Measurements from ENCODE around the gene PTPRT. TPM values are rescaled to one million over a fixed set of nuclear protein-coding genes. Genes with fewer than 3 reads are reported as not detected.

Gene PTPRT
- total and polyA plus RNA-seq, 2 of the 4 experiments (the other 2 are of a cell fraction): not detected

DNA sequence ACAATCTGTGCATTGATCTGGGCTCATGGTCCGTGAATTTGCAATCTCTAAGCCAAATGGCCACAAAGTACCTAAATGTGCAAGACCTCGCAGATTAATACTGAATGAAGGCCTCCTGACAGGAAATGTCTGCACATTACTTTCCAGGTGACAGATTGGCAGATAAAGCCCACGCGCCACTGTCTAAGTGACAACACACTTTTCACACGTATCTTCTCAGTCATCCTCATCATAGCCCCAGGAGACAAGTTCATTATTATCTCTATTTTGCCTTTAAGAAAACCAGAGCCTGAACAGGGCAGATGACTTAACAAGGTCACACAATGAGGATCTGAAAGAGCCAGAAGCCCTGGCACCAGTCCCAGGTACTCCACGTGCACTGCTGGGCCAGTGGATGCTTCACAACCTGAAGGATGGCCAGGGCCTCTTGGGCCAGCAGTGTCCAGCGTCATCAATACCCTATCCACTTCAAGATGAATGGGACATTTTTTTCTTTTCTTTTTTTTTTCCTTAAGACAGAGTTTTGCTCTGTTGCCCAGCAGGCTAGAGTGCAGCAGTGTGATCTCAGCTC is 266.3 kb downstream of the PTPRT start:
- no peak overlapping the region for H2AK5ac ChIP-seq (ENCODE audit: low read depth, low read length)
- no peak overlapping the region for H2BK5ac ChIP-seq (ENCODE audit: low read depth, low read length, poor library complexity, severe bottlenecking)
- H3K27me3 ChIP-seq (ENCODE audit: control insufficient read depth, insufficient read depth, low read length): no peaks in the 10 kb centered on the region
- intact Hi-C loops (cut with micrococcal nuclease): no loop called here
- no peak overlapping the region for H2BK15ac ChIP-seq (ENCODE audit: low read depth, low read length)
- no peak overlapping the region for H3K9ac ChIP-seq (ENCODE audit: low read depth, low read length)
- no TSS peak for BruUV-seq (replicated peaks)
- no peak overlapping the region for H2BK20ac ChIP-seq (ENCODE audit: low read depth, low read length)
- ATAC-seq (ENCODE audit: low read depth) (no peak), DNase-seq (no peak)
- H3K18ac ChIP-seq (ENCODE audit: low read depth, low read length): no peak overlapping the region
- H3K56ac ChIP-seq (ENCODE audit: extremely low read depth, insufficient read depth, low read length): no peak overlapping the region
- TF ChIP-seq RAD21 (IDR thresholded peaks at IDR 0.05; ENCODE audit: low read length): no peak
- TF ChIP-seq RFX5 (IDR thresholded peaks at IDR 0.05; ENCODE audit: low read depth, low read length): no peak
- H2AK9ac ChIP-seq (replicated peaks; ENCODE audit: low read depth, low read length, poor library complexity): no peak overlapping the region
- no peaks in the 10 kb centered on the region for H3K9me1 ChIP-seq (ENCODE audit: insufficient read depth, low read length)
- no peak overlapping the region for H3K14ac ChIP-seq (replicated peaks; ENCODE audit: low read depth, low read length)
- no peaks in the 10 kb centered on the region for H3K36me3 ChIP-seq (ENCODE audit: control insufficient read depth, insufficient read depth, low read length)
- no peaks in the 10 kb centered on the region for H4K20me1 ChIP-seq (ENCODE audit: insufficient read depth, low read length)
- H3K4ac ChIP-seq (ENCODE audit: low read depth, low read length): no peak overlapping the region
- no peak overlapping the region for H3K27ac ChIP-seq (ENCODE audit: insufficient read depth, low read length)
- dilution Hi-C loops (cut with HindIII; ENCODE audit: low sequenced_read_pairs, unreplicated experiment): no loop called here
- peaks cover 39% of the 10 kb centered on the region for H3K9me3 ChIP-seq (ENCODE audit: control insufficient read depth, insufficient read depth, low read length)
- H4K91ac ChIP-seq (ENCODE audit: insufficient read depth, low read depth, low read length): no peak overlapping the region
- no peak overlapping the region for H4K8ac ChIP-seq (ENCODE audit: low read depth in 2 of 2, low read length in 2 of 2)
- H4K5ac ChIP-seq (ENCODE audit: low read depth, low read length): no peak overlapping the region
- H2AFZ ChIP-seq (replicated peaks; ENCODE audit: low read length, poor library complexity): no peak overlapping the region
- WGBS, 2 experiments (ENCODE audit: extremely low coverage in 2 of 2, insufficient read length in 1 of 2): 45% methylated on average over 6 of the region's 7 CpGs; no CpG with 5 or more reads in 1 of the 2 experiments
- H3K4me3 ChIP-seq (ENCODE audit: insufficient read depth, low read depth, low read length): no peak overlapping the region
- no peak overlapping the region for H3K4me2 ChIP-seq (ENCODE audit: low read depth, low read length)
- in situ Hi-C loops (cut with MboI; ENCODE audit: low sequenced_read_pairs): no loop called here
- H3K4me1 ChIP-seq (ENCODE audit: control insufficient read depth, insufficient read depth, low read length): no peaks in the 10 kb centered on the region
- POLR2A ChIA-PET (ENCODE audit: unreplicated experiment): no interaction called here
- no peaks in the 10 kb centered on the region for H3K79me1 ChIP-seq (ENCODE audit: low read depth in 1 of 2, low read length in 2 of 2)
- no peak overlapping the region for H3K23ac ChIP-seq (ENCODE audit: low read depth, low read length)
- CTCF ChIA-PET: no interaction called here
- H2BK120ac ChIP-seq (ENCODE audit: low read depth, low read length): no peak overlapping the region

Measured in IMR-90 (cell line).